GM12865 (cell line): ENCODE data around the gene KAT14.
"Not testable (repeated sequence)": the region's sequence is repeated elsewhere in the genome, so short reads cannot be mapped to it uniquely, and the experiment has no call there.

Experiments
- DNase-seq: peaks from one replicate; pipeline ENCODE4 v3.0.0; 2010; ENCODE audit warnings: low read depth
- H3K4me3 ChIP-seq: 2 replicates; pipeline ENCODE4 v1.5.1; 2011; ENCODE audit warnings: mild to moderate bottlenecking, low read depth, low read length, control low read depth
- TF ChIP-seq, protein P1 (sequence below): IDR thresholded peaks from 2 replicates; pipeline ENCODE4 v1.5.1; 2011; ENCODE audit warnings: low read length, control low read depth, low read depth, inconsistent platforms; ENCODE audit not compliant: insufficient read depth; ENCODE audit errors: missing control alignments

The KAT14 gene, protein sequence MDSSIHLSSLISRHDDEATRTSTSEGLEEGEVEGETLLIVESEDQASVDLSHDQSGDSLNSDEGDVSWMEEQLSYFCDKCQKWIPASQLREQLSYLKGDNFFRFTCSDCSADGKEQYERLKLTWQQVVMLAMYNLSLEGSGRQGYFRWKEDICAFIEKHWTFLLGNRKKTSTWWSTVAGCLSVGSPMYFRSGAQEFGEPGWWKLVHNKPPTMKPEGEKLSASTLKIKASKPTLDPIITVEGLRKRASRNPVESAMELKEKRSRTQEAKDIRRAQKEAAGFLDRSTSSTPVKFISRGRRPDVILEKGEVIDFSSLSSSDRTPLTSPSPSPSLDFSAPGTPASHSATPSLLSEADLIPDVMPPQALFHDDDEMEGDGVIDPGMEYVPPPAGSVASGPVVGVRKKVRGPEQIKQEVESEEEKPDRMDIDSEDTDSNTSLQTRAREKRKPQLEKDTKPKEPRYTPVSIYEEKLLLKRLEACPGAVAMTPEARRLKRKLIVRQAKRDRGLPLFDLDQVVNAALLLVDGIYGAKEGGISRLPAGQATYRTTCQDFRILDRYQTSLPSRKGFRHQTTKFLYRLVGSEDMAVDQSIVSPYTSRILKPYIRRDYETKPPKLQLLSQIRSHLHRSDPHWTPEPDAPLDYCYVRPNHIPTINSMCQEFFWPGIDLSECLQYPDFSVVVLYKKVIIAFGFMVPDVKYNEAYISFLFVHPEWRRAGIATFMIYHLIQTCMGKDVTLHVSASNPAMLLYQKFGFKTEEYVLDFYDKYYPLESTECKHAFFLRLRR

GRCh38 chr20:18137412-18138265 lies at the start of gene KAT14, which contains the start of gene PET117:
KAT14 (plus strand) TSS chr20:18137863; CDS start chr20:18142661, 4,798 bp downstream.
PET117 (plus strand) TSS chr20:18137863; CDS start chr20:18137956, 93 bp downstream.
- peak; percentile 97 for DNase-seq
- peak within 1 kb of the TSS; percentile 85 for H3K4me3 ChIP-seq
- TF ChIP-seq, protein P1, sequence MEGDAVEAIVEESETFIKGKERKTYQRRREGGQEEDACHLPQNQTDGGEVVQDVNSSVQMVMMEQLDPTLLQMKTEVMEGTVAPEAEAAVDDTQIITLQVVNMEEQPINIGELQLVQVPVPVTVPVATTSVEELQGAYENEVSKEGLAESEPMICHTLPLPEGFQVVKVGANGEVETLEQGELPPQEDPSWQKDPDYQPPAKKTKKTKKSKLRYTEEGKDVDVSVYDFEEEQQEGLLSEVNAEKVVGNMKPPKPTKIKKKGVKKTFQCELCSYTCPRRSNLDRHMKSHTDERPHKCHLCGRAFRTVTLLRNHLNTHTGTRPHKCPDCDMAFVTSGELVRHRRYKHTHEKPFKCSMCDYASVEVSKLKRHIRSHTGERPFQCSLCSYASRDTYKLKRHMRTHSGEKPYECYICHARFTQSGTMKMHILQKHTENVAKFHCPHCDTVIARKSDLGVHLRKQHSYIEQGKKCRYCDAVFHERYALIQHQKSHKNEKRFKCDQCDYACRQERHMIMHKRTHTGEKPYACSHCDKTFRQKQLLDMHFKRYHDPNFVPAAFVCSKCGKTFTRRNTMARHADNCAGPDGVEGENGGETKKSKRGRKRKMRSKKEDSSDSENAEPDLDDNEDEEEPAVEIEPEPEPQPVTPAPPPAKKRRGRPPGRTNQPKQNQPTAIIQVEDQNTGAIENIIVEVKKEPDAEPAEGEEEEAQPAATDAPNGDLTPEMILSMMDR: no peak

DNA sequence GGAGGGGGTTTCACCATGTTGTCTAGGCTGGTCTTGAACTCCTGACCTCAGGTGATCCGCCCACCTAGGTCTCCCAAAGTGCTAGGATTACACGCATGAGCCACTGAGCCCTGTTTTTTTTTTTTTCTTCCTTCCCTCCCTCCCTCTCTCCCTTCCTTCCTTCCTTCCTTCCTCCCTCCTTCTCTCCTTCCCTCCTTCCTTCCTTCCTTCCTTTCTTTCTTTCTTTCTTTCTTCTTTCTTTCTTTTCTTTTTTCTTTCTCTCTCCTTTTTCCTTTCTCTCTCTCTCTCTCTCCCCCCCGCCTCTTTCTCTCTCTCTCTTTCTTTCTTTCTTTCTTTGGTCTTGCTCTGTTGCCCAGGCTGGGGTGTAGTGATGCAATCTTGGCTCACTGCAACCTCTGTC lies 49.4 kb upstream of the KAT14 start:
- not testable (repeated sequence) for H3K4me3 ChIP-seq, DNase-seq

- not testable (repeated sequence) for DNase-seq, H3K4me3 ChIP-seq
Measured at GRCh38 chr20:18088841-18089240, 48.8 kb upstream of the KAT14 start.

DNA sequence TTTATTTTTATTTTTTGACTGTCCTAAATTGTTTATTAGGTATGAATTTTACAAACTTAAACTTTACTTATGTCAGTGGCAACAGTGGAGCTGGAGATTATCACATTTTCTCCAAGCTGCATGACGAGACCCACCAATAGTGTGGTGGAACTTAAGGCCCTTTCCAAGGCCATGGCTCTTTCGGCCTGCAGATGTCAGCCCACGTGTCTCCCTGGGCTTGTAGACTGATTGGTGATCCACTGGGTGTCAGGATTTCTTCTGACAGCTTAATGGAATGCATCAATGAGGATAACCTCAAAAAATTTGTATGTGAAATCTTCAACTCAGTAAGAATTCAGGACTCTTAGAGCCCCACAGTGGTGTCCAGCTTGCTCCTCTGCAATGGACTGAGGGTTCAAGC lies 47.6 kb upstream of the KAT14 start:
- H3K4me3 ChIP-seq: no peak overlapping the region
- TF ChIP-seq, protein P1: no peak
- DNase-seq: no peak

GRCh38 chr20:18090477-18090876 lies 47.2 kb upstream of the KAT14 start:
- TF ChIP-seq, protein P1: no peak
- no peak for DNase-seq
- H3K4me3 ChIP-seq: no peak overlapping the region

GRCh38 chr20:18091623-18092022 lies 46.0 kb upstream of the KAT14 start:
- no peak for DNase-seq
- TF ChIP-seq, protein P1: no peak
- no peak overlapping the region for H3K4me3 ChIP-seq

GRCh38 chr20:18092890-18093289 lies 44.8 kb upstream of the KAT14 start:
- TF ChIP-seq, protein P1: no peak
- no peak for DNase-seq
- no peak overlapping the region for H3K4me3 ChIP-seq
